ENCODE data around the gene CFAP210.
"Not testable (repeated sequence)": the region's sequence is repeated elsewhere in the genome, so short reads cannot be mapped to it uniquely, and the experiment has no call there.

Gene CFAP210

DNA sequence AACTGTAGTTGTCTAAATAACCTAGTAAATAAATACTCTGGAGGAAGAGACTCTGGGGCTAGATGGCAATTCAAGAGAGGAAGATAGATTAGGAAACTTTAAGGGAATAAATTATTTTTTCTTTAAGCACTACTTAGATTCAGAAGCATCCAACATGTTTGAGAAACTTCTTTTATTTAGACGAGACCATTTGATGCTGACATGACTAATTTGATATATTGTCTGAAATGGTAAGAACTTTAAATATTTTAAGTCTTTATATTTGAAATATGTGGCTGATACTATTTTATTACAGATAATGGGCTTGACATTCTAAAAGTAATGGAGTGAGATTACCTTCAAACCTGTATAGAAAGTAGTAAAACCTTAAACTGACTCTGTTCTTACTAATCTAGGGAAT lies 73.7 kb downstream of the CFAP210 start:
- no peak for DNase-seq (ENCODE audit: low spot score)

DNA sequence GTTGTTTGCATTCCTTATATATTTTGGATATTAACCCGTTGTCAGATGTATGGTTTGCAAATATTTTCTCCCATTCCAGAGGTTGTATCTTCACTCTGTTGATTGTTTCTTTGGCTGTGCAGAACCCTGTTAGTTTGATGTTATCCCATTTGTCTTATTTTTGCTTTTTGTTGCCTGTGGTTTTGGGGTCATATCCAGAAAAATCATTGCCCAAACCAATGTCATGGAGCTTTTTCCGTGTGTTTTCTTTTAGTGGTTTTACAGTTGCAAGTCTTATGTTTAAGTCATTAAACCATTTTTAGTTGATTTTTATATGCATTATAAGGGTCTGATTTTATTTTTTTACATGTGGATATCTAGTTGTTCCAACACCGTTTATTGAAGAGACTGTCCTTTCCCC lies 74.3 kb downstream of the CFAP210 start:
- DNase-seq (ENCODE audit: low spot score) = no peak

- DNase-seq (ENCODE audit: low spot score) = not testable (repeated sequence)
Measured at GRCh38 chr2:169615982-169616381, 78.2 kb downstream of the CFAP210 start.

DNA sequence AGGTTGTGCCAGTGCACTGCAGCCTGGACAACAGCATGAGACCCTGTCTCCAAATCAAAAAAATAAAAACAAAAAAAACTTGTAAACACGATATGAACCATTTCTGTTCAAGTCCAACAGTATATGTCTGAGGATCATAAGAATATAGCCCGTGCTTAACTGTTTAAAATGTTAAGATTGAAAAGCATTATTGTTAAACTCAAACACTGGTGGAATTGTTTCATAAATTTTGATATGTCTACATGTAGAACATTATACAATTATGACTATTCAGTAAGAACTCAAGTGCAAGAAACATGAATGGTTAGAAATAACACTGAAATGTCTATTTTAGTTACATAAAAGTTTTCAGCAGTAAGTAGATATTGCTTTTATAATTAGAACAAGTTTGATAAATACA lies 80.3 kb downstream of the CFAP210 start:
- DNase-seq (ENCODE audit: low spot score) = no peak

- DNase-seq (ENCODE audit: low spot score) = no peak
Measured at GRCh38 chr2:169609264-169609663, 84.9 kb downstream of the CFAP210 start.

DNA sequence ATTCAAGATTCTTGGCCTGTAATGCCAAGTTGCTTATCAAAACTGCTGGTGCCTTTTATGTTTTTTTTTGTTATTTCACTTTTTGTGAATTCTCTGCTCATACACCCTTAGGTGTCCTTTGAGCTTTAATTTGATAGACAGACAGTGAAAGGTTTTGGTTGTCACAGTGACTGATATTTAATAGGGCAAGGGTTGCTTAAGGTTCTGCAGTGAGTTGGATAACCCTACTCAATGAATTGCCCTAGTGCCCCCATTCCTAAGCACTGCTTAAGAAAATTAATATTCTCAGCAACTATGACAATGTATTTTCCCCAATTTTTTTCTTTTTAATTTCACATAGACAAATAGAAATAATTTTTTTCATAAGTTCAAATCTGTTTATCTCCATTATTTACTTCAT lies 94.6 kb downstream of the CFAP210 start:
- DNase-seq (ENCODE audit: low spot score) = no peak

DNA sequence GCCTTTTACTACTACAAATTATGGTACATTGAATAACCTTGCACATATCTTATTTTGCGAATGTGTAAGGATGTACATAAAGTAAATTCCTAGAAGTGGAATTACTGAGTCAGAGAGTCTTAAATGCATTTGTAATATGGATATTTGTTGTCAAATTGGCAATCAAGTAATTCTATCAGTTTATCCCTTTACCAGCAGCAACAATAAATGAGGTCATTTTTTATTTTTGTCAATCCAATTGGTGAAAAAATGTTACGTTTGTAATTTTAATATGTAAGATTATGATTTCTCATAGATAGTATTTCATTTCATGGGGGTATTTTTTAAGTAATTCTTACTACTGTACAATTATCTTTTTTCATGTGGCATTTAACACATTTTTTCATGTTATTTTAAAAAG lies 95.2 kb downstream of the CFAP210 start:
- no peak for DNase-seq (ENCODE audit: low spot score)

GRCh38 chr2:169596546-169596945 lies 97.7 kb downstream of the CFAP210 start:
- not testable (repeated sequence) for DNase-seq (ENCODE audit: low spot score)

Measured in NAMALWA (cell line).